ENCODE measurements around the gene DNPEP. TPM values are rescaled to one million over a fixed set of nuclear protein-coding genes. Genes with fewer than 3 reads are reported as not detected.
A peak's percentile ranks its signal among the peaks of the same experiment; 100 is the strongest.

The DNPEP gene
- total and polyA plus RNA-seq, 2 donors (not counting 3 experiments of a cell fraction or from before 2014, with no cell fraction given), result 40.4 to 77.5 TPM

GRCh38 chr2:219434718-219435525 lies 47.2 kb upstream of the DNPEP start, which contains the start of gene SPEG:
Gene SPEG (plus strand): TSS chr2:219434843. CDS start chr2:219434978, 135 bp downstream.
- dilution Hi-C loops (cut with MboI; ENCODE audit: extremely low pct_ligation_motif_present, low sequenced_read_pairs), result no loop called here
- no peak within 1 kb of the TSS for H3K27ac ChIP-seq (ENCODE audit: insufficient read depth, low read depth, low read length)
- no peaks in the 10 kb centered on the region for H4K20me1 ChIP-seq (replicated peaks; ENCODE audit: control insufficient read depth, extremely low read depth, insufficient read depth, low read length)
- no peaks in the 10 kb centered on the region for H3K36me3 ChIP-seq (ENCODE audit: control insufficient read depth in 2 of 2, extremely low read depth in 1 of 2, insufficient read depth in 2 of 2, low read length in 2 of 2)
- H3K27me3 ChIP-seq (ENCODE audit: control insufficient read depth in 2 of 2, insufficient read depth in 2 of 2, low read length in 2 of 2), result peaks cover 21 to 22% of the 10 kb centered on the region in 2 experiments
- TF ChIP-seq EZH2 (IDR thresholded peaks at IDR 0.05; ENCODE audit: borderline replicate concordance, low read depth, low read length, severe bottlenecking), result peak; percentile 65
- TF ChIP-seq, protein P1, sequence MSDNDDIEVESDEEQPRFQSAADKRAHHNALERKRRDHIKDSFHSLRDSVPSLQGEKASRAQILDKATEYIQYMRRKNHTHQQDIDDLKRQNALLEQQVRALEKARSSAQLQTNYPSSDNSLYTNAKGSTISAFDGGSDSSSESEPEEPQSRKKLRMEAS (IDR thresholded peaks at IDR 0.05; ENCODE audit: insufficient read depth, insufficient read length), result no peak
- TF ChIP-seq FOS (IDR thresholded peaks at IDR 0.05; ENCODE audit: borderline replicate concordance, insufficient read depth, low read length), result no peak
- BruUV-seq (replicated peaks), result no TSS peak
- H3K79me2 ChIP-seq (ENCODE audit: control insufficient read depth, insufficient read depth, low read length), result no peaks in the 10 kb centered on the region
- H3K9ac ChIP-seq (replicated peaks; ENCODE audit: extremely low read depth, insufficient read depth, low read length), result no peak within 1 kb of the TSS
- DNase-seq (ENCODE audit: low read depth, low spot score), result no peak
- H3K9me3 ChIP-seq (replicated peaks; ENCODE audit: control insufficient read depth, insufficient read depth, low read length), result no peaks in the 10 kb centered on the region
- H3K9me1 ChIP-seq (replicated peaks; ENCODE audit: control insufficient read depth, extremely low read depth, insufficient read depth, low read length), result no peaks in the 10 kb centered on the region
- intact Hi-C loops (cut with micrococcal nuclease), result no loop called here
- FAIRE-seq, result no peak
- no peaks in the 10 kb centered on the region for H3K4me1 ChIP-seq (ENCODE audit: control insufficient read depth, extremely low read depth, insufficient read depth, low read length)
- CTCF ChIA-PET, result interaction anchor here (0.6 to 1.9 kb wide), 5 partner anchors 12 to 125 kb away, joined by 3 to 7 read pairs (median 3); no protein-coding TSS in a partner anchor
- POLR2A ChIA-PET, result no interaction called here
- no peak within 1 kb of the TSS for H3K4me2 ChIP-seq (ENCODE audit: insufficient read depth, low read length)
- H3K4me3 ChIP-seq (replicated peaks in 1 of 3; ENCODE audit: insufficient read depth in 1 of 3, low read depth in 1 of 3, low read length in 3 of 3), result no peak within 1 kb of the TSS
- H2AFZ ChIP-seq (ENCODE audit: low read depth, low read length), result no peak within 1 kb of the TSS

DNA sequence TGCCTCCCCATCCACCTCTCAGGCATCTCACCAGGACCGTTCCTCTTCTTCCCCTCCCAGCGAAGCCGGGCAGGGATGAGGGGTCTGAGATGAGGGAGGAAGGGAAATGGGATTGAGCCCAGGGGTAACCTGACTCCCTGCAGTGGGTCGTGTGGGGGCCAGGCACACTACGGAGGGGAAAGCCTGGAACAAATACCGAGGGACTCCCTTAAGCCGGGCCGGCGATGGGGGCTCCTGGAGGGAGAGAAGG lies 46.7 kb upstream of the DNPEP start:
- H3K4me1 ChIP-seq (ENCODE audit: control insufficient read depth, extremely low read depth, insufficient read depth, low read length), result no peaks in the 10 kb centered on the region
- no peak overlapping the region for H3K4me3 ChIP-seq (replicated peaks in 1 of 3; ENCODE audit: insufficient read depth in 1 of 3, low read depth in 1 of 3, low read length in 3 of 3)
- DNase-seq (ENCODE audit: low read depth, low spot score) (no peak), FAIRE-seq (no peak)
- dilution Hi-C loops (cut with MboI; ENCODE audit: extremely low pct_ligation_motif_present, low sequenced_read_pairs), result no loop called here
- no peaks in the 10 kb centered on the region for H3K9me3 ChIP-seq (replicated peaks; ENCODE audit: control insufficient read depth, insufficient read depth, low read length)
- no peak overlapping the region for H2AFZ ChIP-seq (ENCODE audit: low read depth, low read length)
- H3K27ac ChIP-seq (ENCODE audit: insufficient read depth, low read depth, low read length), result no peak overlapping the region
- no peaks in the 10 kb centered on the region for H4K20me1 ChIP-seq (replicated peaks; ENCODE audit: control insufficient read depth, extremely low read depth, insufficient read depth, low read length)
- no TSS peak for BruUV-seq (replicated peaks)
- peaks cover 21 to 22% of the 10 kb centered on the region in 2 experiments for H3K27me3 ChIP-seq (ENCODE audit: control insufficient read depth in 2 of 2, insufficient read depth in 2 of 2, low read length in 2 of 2)
- H3K9me1 ChIP-seq (replicated peaks; ENCODE audit: control insufficient read depth, extremely low read depth, insufficient read depth, low read length), result no peaks in the 10 kb centered on the region
- ChIA-PET CTCF (interaction anchor here (1.0 to 1.9 kb wide), 5 partner anchors 10 to 96 kb away, joined by 3 to 7 read pairs (median 3); no protein-coding TSS in a partner anchor), POLR2A (no interaction called here)
- no peaks in the 10 kb centered on the region for H3K36me3 ChIP-seq (ENCODE audit: control insufficient read depth in 2 of 2, extremely low read depth in 1 of 2, insufficient read depth in 2 of 2, low read length in 2 of 2)
- TF ChIP-seq FOS (IDR thresholded peaks at IDR 0.05; ENCODE audit: borderline replicate concordance, insufficient read depth, low read length) (no peak), CTCF (IDR thresholded peaks at IDR 0.05; ENCODE audit: extremely low read depth in 1 of 2, insufficient read depth in 1 of 2, low read depth in 1 of 2, low read length in 2 of 2) (no peak), POLR2AphosphoS5 (IDR thresholded peaks at IDR 0.05; ENCODE audit: insufficient read depth, low read depth, low read length) (no peak), GATA2 (IDR thresholded peaks at IDR 0.05; ENCODE audit: insufficient read depth, insufficient read length, low read depth, low read length) (no peak), POLR2A (IDR thresholded peaks at IDR 0.05; ENCODE audit: low read depth, low read length) (no peak), JUN (IDR thresholded peaks at IDR 0.05; ENCODE audit: borderline replicate concordance, insufficient read depth, insufficient read length, low read depth) (no peak), EZH2 (IDR thresholded peaks at IDR 0.05; ENCODE audit: borderline replicate concordance, low read depth, low read length, severe bottlenecking) (no peak)
- TF ChIP-seq, protein P1 (IDR thresholded peaks at IDR 0.05; ENCODE audit: insufficient read depth, insufficient read length), result no peak
- no peak overlapping the region for H3K4me2 ChIP-seq (ENCODE audit: insufficient read depth, low read length)
- intact Hi-C loops (cut with micrococcal nuclease), result no loop called here
- H3K9ac ChIP-seq (replicated peaks; ENCODE audit: extremely low read depth, insufficient read depth, low read length), result no peak overlapping the region
- no peaks in the 10 kb centered on the region for H3K79me2 ChIP-seq (ENCODE audit: control insufficient read depth, insufficient read depth, low read length)
